ENCODE results near the gene PEBP1. TPM values are rescaled to one million over a fixed set of nuclear protein-coding genes. Genes with fewer than 3 reads are reported as not detected.
"Not testable (repeated sequence)": the region's sequence is repeated elsewhere in the genome, so short reads cannot be mapped to it uniquely, and the experiment has no call there.

PEBP1 gene
- total RNA-seq, 1 donor from 2014 or later = 275 TPM

- no peak for FAIRE-seq
- no peak for DNase-seq (ENCODE audit: low spot score in 2 of 2)
Observed at GRCh38 chr12:118127867-118128266, 8.1 kb upstream of the PEBP1 start.

DNA sequence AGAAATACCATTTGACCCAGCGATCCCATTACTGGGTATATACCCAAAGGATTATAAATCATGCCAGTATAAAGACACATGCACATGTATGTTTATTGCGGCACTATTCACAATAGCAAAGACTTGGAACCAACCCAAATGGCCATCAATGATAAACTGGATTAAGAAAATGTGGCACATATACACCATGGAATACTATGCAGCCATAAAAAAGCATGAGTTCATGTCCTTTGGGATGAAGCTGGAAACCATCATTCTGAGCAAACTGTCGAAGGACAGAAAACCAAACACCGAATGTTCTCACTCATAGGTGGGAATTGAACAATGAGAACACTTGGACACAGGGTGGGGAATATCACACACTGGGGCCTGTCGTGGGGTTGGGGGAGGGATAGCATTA, 6.5 kb upstream of the PEBP1 start:
- not testable (repeated sequence) for DNase-seq (ENCODE audit: low spot score in 2 of 2); FAIRE-seq

DNA sequence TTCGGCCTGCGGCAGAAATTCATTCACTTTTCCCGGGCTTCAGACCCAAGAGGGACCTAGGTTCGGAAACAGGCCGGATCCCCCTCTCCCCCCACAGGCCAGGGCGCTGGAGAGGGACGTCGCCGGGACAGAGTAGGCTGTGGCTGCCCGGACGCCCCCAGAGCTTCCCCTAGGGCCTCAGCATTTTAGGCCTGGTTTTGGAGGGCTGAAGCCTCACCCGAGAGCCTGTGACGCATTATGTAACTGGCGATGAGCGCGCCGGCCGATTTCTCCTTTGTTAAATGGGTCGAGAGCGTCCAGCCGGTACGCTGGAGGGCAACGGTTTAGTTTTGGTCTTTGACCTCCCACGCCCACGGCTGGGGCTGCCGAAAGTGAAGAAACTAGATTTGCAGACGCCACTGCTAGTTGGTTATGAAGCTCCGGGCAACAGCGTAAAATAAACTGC, 657 bp downstream of the PEBP1 start:
- FAIRE-seq = no peak
- no peak for DNase-seq (ENCODE audit: low spot score in 2 of 2)

DNA sequence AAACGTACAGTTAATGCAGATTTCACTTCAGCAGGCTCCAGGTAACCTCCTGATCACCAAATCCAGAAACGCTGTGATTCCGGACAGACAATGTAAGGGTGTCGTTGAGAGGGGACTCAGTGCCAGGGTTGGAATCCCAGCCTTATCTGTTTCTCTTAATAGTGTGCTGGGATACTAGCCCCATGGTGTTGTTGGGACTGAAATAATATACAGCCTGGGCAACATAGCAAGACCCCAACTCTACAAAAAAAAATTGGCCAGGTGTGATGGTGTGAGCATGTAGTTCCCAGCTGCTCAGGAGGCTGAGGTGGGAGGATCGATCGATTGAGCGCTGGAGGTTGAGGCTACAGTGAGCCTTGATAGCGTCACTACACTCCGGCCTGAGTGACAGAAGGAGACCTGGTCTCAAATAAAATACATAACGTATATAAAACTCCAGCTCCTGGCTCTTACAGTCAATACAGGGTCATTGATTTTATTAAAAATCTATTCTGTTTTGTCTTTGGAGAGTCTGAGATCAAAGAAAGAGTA, 1.3 kb downstream of the PEBP1 start:
- FAIRE-seq = no peak
- no peak for DNase-seq (ENCODE audit: low spot score in 2 of 2)

GRCh38 chr12:118140825-118141224, 4.9 kb downstream of the PEBP1 start:
- FAIRE-seq = no peak

GRCh38 chr12:118144499-118144898, 8.6 kb downstream of the PEBP1 start:
- DNase-seq (ENCODE audit: low spot score in 2 of 2) = no peak
- no peak for FAIRE-seq

More at GRCh38 chr12:118140825-118141224, 4.9 kb downstream of the PEBP1 start:
- DNase-seq (ENCODE audit: low spot score in 2 of 2) = no peak

GRCh38 chr12:118145113-118145797, 9.3 kb downstream of the PEBP1 start:
- DNase-seq (ENCODE audit: low spot score in 2 of 2) (no peak), FAIRE-seq (no peak)

DNA sequence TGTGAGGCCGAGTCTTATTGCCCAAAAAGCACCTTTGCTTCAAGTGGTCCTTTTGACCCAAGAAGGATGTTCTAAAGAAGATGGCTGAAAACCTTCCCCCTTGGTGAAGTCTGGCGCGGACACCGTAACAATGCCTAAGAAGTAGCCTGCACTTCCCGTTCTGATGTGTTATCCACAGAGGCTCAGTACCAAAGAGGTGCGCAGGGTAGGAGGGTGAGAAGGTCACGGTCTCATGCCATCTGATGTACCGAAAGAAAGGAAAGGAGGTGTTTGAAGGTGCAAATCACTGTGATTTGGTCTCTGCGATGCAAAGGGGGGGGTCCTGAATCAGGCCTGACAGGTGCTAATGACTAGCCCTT, 9.9 kb downstream of the PEBP1 start:
- DNase-seq (ENCODE audit: low spot score in 2 of 2) (no peak), FAIRE-seq (no peak)

DNA sequence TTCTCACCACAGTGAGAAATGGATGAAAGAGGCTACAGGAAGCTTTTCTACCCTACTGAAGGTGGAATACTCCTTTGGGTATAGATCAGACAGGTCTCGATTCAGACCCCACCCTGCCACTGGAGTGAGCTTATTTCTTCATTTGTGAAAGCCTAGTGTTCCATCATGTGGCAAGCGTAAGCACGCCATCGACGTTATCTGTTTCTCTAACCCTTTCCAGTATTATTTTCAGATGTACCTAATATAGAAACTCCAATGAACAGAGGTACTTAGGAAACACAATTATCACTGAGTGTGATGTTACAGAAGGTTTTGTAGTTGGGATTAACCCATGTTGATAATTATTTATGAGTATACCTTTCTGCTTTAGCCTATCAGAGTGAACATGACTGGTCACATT, 12.4 kb downstream of the PEBP1 start:
- no peak for DNase-seq (ENCODE audit: low spot score in 2 of 2)
- no peak for FAIRE-seq

GRCh38 chr12:118150625-118151024, 14.7 kb downstream of the PEBP1 start:
- FAIRE-seq (no peak), DNase-seq (ENCODE audit: low spot score in 2 of 2) (no peak)

DNA sequence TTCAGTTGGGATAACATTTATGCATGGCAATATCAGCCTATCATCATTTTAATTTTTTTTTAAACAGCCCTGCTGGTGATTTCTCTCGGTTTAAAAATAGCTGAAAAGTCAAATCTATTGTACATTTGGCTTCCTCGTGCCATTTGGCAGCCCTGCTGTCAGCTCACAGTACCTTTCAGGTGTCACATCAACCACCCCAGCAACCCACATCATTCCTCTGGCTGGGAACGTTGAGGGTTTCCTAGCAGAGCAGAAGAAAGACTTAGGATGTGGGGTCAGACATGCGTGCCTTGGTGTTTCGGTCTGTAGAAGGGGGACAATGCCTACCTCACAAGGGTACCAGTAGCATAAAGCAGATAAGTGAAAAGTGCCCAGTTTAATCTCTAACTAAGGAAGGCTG, 15.8 kb downstream of the PEBP1 start:
- DNase-seq (ENCODE audit: low spot score in 2 of 2) (no peak), FAIRE-seq (no peak)

GRCh38 chr12:118160536-118160935, 24.6 kb downstream of the PEBP1 start:
- no peak for FAIRE-seq

GRCh38 chr12:118164798-118165486, 29.0 kb downstream of the PEBP1 start:
- FAIRE-seq = no peak
- DNase-seq (ENCODE audit: low spot score in 2 of 2) = peak in 1 of 2 donors; percentile 46

More at GRCh38 chr12:118160536-118160935, 24.6 kb downstream of the PEBP1 start:
- no peak for DNase-seq (ENCODE audit: low spot score in 2 of 2)

DNA sequence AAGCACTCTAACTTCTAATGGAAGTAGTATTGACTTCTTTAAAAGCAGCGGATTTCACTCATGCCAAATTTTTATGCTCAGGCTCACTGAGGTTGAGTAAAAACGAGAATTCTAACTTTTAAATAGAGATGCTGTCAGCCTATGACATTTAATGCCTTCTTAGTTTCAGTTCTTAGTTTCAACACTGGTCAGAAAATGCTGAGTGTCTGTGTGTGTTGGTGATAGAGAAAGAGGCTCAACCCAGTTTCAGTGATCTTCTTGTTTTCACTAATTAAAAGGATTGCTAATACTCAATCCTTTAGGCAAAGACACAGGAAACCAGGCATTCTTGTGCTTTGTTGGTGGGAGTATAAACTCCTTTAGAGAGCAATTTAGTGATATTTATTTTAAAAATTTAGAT, 31.0 kb downstream of the PEBP1 start:
- FAIRE-seq (no peak), DNase-seq (ENCODE audit: low spot score in 2 of 2) (no peak)

DNA sequence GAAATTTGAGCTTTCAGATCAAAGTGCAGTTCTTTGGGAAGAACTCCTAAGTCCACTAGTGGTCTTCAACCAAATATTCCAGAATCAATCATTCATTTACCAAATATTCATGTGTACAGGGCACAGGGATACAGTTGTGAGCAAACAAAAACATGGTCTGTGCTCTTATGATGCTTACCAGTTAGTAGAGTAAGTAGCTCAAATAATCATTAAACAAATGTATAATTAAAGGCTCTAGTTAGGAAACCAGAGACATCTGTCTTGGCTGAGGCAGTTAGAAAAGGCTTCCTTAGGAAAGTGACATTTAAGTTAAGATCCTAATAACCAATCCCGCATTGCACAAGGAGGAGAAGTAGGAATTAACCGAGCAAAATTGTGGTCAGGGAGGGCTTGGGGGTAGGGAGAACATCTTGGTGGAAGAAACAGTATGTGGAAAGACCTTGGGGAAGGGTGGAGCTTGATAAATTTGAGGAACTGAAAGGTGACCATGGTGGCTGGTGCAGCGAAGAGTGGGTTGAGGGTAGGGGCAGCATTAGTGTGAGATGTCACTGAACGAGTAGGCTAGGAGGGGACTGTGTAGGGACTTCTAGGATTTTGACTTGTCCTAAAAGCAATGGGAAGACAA, 40.0 kb downstream of the PEBP1 start:
- DNase-seq (ENCODE audit: low spot score in 2 of 2) (no peak), FAIRE-seq (no peak)

- FAIRE-seq (no peak), DNase-seq (ENCODE audit: low spot score in 2 of 2) (no peak)
Observed at GRCh38 chr12:118183155-118183554, 47.2 kb downstream of the PEBP1 start.

- no peak for FAIRE-seq
- DNase-seq (ENCODE audit: low spot score in 2 of 2) = no peak
Observed at GRCh38 chr12:118183711-118184110, 47.8 kb downstream of the PEBP1 start.

GRCh38 chr12:118185602-118186397, 49.9 kb downstream of the PEBP1 start:
- FAIRE-seq = no peak

GRCh38 chr12:118187751-118188435, 52.0 kb downstream of the PEBP1 start:
- FAIRE-seq (no peak), DNase-seq (ENCODE audit: low spot score in 2 of 2) (no peak)

More at GRCh38 chr12:118185602-118186397, 49.9 kb downstream of the PEBP1 start:
- no peak for DNase-seq (ENCODE audit: low spot score in 2 of 2)
